Stimulated activated CD4-positive, alpha-beta T cell treated with anti-CD3 and anti-CD28 coated beads, Interleukin-15, amount 100 ng/mL, for 48 hours (primary cell): ENCODE data around the gene DGKD.

Experiments
- DNase-seq, 2 donors: peaks; one replicate each; pipeline ENCODE4 v3.0.0-alpha.2; 2020; ENCODE audit warnings: low read depth in 2 of 2

The DGKD gene

DNA sequence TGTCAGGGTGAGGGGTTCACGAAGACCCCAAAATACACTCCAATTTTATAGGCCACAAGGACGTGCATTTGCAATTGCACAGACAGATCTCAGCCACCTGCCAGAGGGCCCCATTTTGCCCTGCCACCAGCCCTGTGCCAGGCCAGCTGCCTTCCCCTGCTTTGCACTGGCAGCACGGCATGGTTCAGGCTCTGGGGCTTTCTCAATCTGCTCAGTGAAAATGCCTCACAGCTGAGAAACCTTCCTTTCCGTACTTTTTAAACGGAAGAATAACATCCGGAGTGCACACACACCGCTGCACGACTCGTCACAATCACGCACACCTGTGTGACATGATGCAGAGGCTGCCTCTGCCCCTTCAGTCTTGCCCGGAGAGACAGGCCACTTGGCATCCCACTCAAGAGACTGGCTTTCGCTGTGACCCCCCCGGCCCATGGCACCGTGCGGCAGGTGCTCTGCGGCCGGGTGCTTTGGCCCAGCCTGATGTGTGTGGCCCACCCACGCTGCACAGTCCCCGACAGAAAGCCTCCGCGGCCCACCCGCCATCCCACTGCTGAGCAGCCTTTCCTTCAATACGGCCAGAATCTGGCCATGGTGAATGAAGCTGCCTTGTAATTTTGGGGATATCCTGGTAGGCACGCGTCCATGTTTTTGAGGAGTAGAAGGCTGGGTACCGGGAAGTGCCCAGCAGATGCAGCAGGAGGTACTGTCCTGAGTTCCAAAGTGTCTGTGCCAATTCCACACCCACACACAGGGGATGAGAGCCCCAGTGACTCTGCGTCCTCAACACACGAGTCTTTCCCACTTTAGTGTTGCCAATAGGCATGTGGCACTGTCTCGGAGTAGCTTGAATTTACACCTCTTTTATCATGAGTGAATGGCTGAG, 123.5 kb downstream of the DGKD start:
- DNase-seq = no peak

DNA sequence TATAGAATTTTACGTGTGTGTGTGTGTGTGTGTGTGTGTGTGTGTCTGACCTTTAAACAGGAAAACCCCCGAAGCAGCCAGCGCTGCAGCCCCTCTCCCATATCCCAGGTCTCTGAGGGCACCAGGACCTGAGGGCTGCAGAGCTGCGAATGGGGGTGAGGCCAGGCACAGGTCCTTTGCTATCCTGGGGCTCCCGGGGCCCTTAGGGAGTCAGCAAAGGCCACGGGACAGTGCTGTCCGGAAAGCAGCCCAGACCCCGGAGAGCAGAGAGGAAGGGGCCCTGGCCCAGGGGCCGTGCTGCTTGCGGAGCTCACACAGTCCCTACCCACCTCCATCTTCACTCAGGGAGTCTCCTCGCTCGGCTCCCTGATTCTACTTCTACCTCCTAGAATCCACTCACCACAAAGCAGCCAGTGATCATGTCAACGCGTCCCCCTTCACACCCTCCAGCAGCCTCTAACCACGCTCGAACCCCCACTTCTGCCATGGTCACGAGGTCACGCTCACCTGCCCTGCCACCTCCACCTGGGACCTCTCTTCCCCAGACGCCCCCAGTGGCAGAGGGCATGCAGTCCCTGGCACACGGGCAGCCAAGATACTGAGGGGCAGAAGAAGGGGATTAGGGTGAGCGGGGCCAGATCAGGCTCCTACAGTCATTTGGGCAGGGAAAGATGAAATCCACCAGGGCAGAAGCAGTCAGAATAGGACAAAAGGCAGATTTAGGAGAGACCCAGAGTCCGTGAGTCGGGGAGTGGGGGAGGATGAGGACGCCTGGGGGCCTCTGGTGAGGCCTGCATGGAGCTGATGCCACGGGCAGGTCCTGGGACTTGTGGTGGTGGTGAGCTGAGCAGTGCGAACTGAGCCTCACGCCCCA, 125.6 kb downstream of the DGKD start:
- DNase-seq = no peak

DNA sequence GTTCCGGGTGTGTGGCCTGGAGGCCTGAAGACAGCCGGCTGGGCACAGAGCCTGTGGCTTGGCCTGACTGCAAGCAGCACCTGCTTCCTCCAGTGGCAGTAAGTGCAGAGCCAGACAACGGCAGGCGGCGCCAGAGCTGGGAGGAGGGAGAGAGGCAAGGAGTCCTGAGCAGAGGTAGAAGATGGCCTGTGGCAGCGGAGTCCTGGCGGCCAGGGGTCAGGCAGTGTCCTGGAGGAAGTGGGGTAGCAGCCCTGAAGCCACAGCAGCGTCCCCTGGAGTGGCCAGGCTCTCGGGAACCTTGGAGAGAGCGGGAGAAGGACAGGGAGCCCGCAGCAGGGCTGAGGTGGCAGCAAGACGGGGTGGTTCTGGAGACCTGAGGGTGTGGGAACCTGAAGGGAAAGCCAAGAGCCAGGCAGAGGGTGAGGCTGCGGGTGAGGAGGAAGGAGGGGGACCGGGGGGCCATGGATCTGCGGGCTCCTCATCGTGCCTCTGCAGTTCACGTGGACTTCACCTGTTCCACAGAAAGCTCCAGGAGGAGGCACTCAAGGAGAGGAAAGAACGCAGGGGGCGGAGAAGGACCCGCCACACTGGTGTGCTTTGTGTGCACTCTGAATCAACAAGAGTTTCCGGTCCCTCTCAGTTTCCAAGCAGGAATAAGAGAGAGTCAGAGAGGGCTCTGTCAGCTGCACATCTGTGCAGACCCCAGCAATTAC, 126.4 kb downstream of the DGKD start:
- no peak for DNase-seq

DNA sequence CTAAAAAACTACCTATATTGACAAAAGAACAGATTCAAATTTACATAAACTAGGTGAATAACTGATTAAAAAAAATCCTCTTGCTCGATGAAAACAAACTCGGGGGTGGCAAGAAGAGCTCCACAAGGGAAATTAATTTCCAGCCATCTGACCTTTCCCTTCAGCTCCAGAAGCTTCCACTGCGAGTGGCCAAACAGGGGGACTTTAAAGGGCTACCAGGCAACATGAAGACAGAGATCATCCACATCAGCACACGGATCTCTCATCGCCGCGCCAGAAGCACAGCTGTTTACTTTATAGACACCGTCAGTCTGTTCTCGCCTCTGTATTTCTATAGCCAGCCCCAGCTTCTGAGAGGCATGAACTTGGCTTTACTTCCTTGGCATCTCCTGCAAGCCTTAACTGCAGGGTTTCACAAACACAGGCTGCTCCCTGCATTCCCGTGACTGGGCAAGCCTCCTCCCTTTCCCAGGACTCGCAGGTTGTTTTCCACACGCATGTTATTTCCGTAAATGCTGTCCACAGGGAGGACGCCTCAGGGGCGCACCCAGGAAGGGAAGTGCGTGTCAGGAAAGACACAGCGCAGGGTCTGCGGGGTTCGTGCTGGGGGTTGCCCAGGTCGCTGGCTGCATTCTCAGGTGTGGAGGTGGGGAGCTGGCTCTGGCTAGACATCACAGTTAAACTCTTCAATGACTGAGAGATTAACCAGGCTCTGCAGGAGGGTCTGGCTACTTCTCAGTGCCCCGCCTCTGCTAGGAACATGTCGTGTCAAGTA, 127.3 kb downstream of the DGKD start:
- DNase-seq = no peak

DNA sequence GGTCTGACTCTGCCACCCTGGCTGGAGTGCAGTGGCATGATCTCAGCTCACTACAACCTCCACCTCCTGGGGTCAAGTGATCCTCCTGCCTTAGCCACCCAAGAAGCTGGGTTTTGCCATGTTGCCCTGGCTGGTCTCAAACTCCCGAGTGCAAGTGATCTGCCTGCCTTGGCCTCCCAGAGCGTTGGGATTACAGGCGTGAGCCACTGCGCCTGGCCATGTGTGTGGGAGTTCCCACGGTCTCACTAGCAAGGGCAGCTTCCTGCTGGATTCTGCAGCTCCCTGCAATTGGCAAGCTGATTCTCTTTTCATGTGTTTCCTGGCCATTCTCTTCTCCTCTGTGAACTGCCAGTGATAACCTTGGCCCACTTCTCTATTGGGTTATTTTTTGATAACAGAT, 128.3 kb downstream of the DGKD start:
- no peak for DNase-seq

DNA sequence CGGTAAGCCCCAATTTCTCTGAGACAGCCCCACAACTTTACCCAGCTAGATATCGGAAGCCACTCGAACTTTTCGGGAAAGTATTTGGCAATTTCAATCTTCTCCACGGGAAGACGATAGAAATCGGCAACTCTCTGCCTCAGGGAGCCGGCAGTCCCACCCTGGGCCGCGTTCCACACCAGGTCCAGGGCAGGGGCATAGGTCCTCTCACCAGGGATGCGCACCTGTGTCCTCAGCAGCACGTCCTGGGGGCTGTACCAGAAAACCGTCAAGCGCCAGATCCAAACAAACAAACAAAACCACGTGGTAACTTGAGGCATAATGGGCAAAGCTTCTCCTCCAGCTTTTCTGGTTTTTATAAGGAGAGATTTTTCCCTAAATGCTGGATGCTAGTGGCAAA, 131.4 kb downstream of the DGKD start:
- DNase-seq = no peak

DNA sequence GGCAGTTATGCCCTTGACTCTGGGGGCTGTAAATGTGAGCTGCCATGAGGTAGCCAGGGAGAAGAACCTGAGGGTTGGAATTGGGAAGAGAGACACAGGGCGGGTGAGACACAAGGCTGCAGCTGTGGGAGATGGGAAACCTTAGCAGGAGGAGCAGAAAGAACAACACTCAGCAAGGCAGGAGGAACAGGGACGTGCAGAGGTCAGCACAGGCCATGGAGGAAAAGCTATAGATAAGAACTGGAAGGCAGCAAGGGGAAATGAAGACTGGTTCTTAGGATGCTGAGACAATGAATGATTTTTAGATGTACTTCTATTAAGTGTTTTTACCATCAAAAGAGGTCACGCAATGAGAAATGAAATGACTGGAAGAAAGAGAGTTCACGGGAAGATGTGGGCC, 132.1 kb downstream of the DGKD start:
- no peak for DNase-seq

DNA sequence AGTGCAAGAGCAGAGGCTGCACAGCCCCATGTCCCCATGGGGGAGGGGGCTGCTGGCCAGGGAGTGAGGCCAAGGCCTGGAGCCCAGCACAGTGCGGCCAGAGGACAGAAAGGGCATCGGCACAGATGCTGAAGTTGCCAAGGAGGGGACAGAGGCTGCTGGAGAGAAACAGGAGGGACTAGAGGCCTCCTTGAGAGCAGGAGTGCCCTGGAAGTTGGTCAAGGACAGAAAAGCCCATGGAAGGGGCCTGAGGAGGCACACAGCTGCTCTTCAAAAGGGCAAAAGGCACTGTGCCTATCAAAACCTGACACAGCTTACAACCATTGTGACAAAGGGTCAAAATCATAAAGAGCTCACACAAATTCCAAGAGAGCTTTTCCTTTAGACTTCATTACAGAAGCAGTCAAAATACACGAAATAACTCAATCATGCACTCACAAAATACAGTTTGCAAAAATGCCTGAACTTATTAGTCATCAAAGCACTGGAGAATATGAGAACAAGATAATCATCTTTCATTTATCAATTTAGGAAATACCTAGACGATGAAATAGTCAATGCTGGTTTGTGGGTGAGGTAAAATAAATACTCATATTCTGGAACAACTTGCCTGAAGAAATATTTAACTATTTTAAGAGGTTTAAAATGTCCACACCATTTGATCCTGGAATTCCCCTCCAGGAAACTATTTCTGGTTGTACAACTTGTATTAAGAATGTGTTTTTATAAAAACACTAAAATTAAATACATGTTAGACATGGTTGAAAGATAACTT, 132.7 kb downstream of the DGKD start:
- DNase-seq = no peak

DNA sequence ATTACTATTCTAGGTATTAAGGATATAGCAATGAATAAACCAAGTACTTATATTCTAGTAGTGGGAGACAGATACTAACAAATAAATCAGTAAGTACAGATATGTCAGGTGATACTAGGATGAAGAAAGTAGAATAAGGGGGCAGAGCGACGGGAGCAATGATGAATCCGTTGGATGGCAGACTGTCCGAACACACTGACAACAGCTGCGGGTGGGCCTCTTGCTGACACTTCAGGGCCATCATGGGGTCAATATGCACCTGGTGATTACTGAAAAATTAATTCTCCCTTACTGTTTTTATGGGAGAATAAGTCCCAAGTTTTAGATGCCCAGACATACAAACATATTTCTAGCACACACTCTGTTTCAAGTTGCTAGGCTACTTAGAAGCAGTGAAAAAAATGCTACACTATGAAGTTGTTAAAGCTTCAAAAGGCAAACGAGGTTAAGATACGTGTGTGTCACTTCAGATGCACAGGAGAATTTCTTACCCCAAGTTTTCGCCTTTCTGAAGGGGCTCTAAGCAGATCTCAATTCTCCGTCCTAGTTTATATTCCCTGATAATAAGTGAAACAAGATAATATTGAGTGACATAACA, 133.6 kb downstream of the DGKD start:
- DNase-seq = no peak

DNA sequence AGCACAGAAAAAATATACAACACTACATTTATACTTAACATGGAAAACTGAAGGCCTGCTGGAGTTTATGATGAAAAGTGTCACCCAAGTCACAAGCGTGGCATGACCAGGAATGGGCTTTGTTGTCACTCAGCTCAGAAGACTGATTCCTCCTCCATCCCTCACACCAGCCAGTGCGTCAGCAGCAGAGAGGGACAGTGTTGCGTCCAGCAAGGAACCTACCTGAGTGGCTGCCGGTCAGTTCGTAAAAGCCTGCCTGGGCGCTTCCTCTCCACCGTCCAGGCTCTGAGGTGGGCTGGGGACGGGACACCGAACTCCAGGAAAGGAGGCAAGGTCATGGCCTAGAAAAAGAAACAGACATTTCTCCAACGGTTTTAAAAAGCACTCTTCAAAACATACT, 134.8 kb downstream of the DGKD start:
- no peak for DNase-seq

DNA sequence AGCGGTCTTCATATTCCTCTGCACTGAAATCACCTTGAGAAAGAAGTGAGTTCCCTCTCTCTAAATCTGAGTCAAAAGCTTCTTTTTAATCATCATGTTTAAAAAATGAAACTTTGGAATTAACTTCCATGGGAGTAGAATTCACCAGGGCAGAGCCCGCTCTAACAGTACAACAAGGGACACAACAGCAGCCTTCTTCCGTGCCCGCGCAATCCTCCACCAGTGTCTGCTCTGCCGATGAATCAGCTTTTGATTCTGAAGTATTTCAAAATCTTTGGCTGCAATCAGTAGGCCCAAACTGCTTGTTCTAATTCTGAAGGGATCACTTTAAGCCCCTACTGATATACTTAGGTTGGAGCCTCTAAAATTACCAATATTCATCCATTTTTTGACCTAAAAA, 135.4 kb downstream of the DGKD start:
- DNase-seq = no peak

DNA sequence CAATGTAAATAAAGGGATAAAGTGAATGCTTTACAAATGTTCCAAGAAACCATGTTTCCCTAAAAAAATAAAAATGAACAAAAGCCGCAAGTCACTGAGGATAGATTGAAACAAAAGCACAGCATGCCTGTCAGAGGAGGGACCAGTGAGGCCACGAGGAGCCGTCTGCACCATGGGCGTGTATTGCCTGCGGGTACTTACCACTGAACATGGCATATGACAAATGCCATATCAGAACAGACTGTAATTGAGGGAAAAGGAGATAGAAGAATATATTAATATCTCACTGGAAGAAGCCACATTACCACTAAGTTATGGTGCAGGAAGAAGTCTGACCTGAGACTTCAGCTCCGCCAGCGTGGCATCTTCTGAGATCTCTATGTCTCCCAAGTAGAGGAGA, 136.5 kb downstream of the DGKD start:
- no peak for DNase-seq

DNA sequence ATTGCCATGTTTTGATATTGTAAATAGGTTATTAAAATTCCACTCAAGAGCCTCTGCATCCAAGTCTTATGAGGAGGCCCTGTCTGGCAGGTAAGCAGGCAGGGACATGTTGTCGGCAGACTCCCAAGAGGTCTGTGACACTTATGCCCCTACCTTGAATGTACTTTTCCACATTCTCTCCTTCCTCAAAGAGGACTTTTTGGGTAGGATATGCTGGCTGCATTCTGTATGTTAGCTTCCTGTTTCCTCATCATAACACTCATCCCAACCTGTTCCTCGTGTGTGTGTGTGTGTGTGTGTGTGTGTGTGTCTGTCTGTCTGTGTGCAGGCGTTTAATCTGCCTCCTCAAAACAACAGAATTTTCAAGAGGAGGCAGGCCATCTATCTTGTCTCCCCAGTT, 137.0 kb downstream of the DGKD start:
- no peak for DNase-seq

DNA sequence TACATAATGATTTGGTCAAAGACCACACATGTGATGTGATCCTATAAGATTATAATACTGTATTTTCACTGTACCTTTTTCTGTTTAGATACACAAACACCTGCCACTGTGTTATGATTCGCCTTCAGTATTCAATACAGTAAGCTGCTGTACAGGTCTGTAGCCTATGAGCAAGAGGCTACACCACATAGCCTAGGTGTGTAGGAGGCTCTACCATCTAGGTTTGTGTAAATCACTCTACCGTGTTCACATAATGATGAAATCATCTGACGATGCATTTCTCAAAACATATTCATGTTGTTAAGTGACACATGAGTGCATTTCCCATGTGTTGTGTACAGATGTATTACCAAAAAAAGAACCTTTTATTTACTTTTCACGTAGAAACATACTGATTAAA, 137.8 kb downstream of the DGKD start:
- DNase-seq = no peak

DNA sequence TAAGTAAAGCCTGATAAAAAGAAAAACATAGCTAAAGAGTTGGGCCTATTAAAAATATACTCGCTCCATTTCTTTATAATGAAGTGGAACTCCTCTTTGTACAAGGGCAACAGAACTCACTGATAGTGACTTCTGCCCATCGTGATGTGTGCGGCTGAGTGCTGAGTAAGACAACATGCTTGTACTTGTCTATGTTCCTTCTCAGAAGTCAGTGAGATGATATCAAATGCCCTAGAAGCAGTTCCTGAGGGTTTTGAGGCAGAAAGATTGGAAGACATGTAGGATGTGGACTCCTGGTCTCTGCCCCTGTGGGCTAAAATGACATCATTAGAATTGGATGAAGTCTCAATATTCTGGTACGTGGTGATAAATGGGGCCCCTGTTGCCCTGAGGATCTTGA, 138.5 kb downstream of the DGKD start:
- no peak for DNase-seq

DNA sequence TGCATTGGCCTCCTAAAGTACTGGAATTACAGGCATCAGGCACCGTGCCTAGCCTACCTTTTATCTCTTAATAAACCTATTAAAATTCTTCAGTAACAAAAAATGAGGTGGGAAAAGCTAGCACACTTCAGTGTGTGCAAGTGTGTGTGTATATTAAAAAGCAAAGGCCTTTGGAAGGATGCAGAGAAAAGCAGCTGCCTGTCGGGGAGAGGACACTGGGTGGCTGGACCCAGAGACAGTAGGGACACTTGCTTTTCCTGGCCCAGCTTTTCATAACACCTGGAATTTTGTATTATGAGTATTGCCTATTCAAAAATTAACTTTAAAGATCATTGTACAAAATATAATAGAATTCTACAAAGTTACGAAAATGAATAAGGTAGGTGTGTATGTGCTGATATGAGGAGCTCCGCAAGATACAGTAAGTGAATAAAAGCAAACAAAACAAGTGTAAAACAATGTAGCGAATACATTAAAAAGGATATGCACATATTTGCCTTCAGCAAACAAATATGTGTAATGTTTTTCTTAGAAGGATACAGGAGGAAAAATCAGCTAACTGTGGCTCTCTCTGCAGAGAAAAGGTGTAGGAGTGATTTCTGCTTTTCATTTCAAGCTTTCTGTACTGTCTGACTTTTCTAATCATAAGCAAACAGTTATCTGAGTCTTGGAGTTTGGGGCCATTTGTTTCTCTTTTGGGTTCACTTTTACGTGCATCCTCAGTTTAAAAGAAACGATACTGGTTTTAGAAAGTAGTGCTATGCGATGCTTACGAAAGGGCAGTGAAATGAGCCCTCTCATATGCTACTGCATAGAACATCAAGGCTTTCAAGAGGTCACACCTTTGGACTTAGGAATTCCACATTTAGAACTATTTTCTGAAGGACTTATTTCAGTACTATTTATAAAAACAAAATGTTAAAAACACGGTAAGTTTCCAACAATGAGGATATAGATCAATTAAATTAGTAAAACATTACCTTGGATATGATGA, 141.5 kb downstream of the DGKD start:
- DNase-seq = no peak

DNA sequence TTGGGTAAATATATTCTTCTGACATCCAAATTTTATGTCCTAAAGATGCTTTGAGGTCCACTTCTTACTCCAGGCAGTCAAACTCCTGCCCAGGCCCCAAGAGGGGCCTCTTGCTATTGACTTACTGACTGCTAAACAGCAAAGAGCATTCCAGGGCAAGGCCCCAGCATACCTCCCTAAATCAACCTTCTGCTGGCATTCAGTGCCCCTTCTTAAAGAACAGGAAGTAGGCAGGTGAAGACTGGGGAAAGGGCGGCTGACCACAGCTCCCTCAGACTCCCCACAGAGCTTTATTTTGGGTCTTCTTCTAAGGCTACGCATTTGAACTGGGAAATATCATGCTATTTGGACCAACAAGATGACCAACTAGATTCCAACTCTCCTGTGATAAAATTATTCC, 143.4 kb downstream of the DGKD start:
- DNase-seq = no peak

DNA sequence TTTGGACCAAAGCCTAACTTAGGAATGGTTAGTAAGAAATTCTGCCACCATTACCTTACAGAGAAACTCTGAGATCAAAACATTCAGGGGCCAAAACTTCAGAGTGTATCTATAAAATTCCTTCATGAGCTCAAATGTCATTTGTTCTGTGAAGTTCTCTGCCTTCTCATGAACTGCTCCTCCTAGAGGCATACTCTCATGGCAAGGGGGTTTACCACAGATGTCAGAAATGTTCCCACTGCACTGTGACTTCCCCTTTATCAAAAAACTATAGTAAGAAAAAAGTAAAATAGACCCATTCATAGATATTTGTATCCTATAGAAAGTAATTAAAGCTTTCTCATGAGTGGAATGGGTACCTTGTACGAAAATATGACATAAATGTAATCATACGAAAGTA, 143.8 kb downstream of the DGKD start:
- DNase-seq = no peak

DNA sequence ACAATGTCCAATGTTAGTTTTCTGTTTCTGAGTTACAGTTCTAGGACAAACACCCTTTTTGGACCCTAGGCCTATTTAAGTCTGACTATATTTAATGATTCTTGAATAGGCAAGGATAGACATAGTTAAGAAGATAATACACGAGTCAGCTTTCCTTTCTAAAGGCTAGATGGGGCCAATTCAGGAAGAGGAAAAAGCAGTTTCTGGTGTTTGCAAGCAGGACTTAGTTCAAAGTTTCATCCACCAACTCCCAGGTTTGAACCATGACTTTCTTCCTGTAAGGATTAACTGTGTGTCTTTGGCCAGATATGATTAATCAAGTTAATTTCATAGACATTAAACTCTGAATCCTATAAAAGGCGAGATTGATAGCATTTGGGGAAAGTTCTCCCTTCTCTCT, 145.6 kb downstream of the DGKD start:
- DNase-seq = no peak
